Parathyroid adenoma (tissue), 2 donors: ENCODE results near the gene GID4.

Experiments used
- H2AFZ ChIP-seq: fragments of 300-600 bp; sonication (generic); one replicate; pipeline ENCODE4 v1.7.0; 2017; ENCODE audit warnings: antibody characterized with exemption, mild to moderate bottlenecking
- H3K27ac ChIP-seq: fragments of 300-600 bp; sonication (generic); one replicate; pipeline ENCODE4 v1.7.0; 2017
- H3K27me3 ChIP-seq: fragments of 300-600 bp; sonication (generic); one replicate; pipeline ENCODE4 v1.7.0; 2017; ENCODE audit warnings: low read length; ENCODE audit not compliant: control insufficient read depth, insufficient read depth
- H3K36me3 ChIP-seq: fragments of 300-600 bp; sonication (generic); one replicate; pipeline ENCODE4 v1.7.0; 2017; ENCODE audit warnings: low read length; ENCODE audit not compliant: control insufficient read depth, insufficient read depth
- H3K4me1 ChIP-seq: fragments of 300-600 bp; sonication (generic); one replicate; pipeline ENCODE4 v1.7.0; 2017; ENCODE audit warnings: control low read depth
- H3K4me2 ChIP-seq: fragments of 300-600 bp; sonication (generic); one replicate; pipeline ENCODE4 v1.7.0; 2017; ENCODE audit warnings: low read length
- H3K4me3 ChIP-seq: fragments of 300-600 bp; sonication (generic); one replicate; pipeline ENCODE4 v1.7.0; 2017; ENCODE audit warnings: low read depth, low read length
- H3K79me2 ChIP-seq: fragments of 300-600 bp; sonication (generic); one replicate; pipeline ENCODE4 v1.7.0; 2017; ENCODE audit warnings: control low read depth
- H3K9ac ChIP-seq: fragments of 300-600 bp; sonication (generic); one replicate; pipeline ENCODE4 v1.7.0; 2017; ENCODE audit warnings: mild to moderate bottlenecking
- H3K9me3 ChIP-seq: fragments of 300-600 bp; sonication (generic); one replicate; pipeline ENCODE4 v1.7.0; 2017; ENCODE audit warnings: low read length; ENCODE audit not compliant: control insufficient read depth
- CTCF ChIP-seq: fragments of 300-600 bp; sonication (generic); IDR thresholded peaks from one replicate; pipeline ENCODE4 v1.7.0; 2017; ENCODE audit warnings: antibody characterized with exemption, mild to moderate bottlenecking
- donor health status: primary hyperparathyroidism.

The GID4 gene

GRCh38 chr17:18043491-18043890 is 4.3 kb downstream of the GID4 start:
- no peak for TF ChIP-seq CTCF
- no peak overlapping the region for H2AFZ ChIP-seq
- H3K4me3 ChIP-seq: no peak overlapping the region
- peaks cover 18% of the 10 kb centered on the region for H3K4me1 ChIP-seq
- H3K9me3 ChIP-seq: no peaks in the 10 kb centered on the region
- no peak overlapping the region for H3K27ac ChIP-seq
- H3K9ac ChIP-seq: no peak overlapping the region
- H3K27me3 ChIP-seq: no peaks in the 10 kb centered on the region
- no peaks in the 10 kb centered on the region for H3K36me3 ChIP-seq
- peaks cover 30% of the 10 kb centered on the region for H3K79me2 ChIP-seq
- H3K4me2 ChIP-seq: no peak overlapping the region

GRCh38 chr17:18044609-18045008 is 5.4 kb downstream of the GID4 start:
- no peaks in the 10 kb centered on the region for H3K27me3 ChIP-seq
- no peak overlapping the region for H3K4me3 ChIP-seq
- H2AFZ ChIP-seq: no peak overlapping the region
- no peaks in the 10 kb centered on the region for H3K36me3 ChIP-seq
- H3K27ac ChIP-seq: no peak overlapping the region
- H3K79me2 ChIP-seq: peaks cover 27% of the 10 kb centered on the region
- no peaks in the 10 kb centered on the region for H3K9me3 ChIP-seq
- H3K9ac ChIP-seq: no peak overlapping the region
- peaks cover 18% of the 10 kb centered on the region for H3K4me1 ChIP-seq
- no peak overlapping the region for H3K4me2 ChIP-seq
- TF ChIP-seq CTCF: no peak

GRCh38 chr17:18045691-18046350 is 6.6 kb downstream of the GID4 start:
- H3K79me2 ChIP-seq: peaks cover 19% of the 10 kb centered on the region
- H3K27me3 ChIP-seq: no peaks in the 10 kb centered on the region
- no peak overlapping the region for H3K4me2 ChIP-seq
- no peak overlapping the region for H3K9ac ChIP-seq
- TF ChIP-seq CTCF: no peak
- peaks cover 11% of the 10 kb centered on the region for H3K4me1 ChIP-seq
- H3K27ac ChIP-seq: no peak overlapping the region
- H2AFZ ChIP-seq: no peak overlapping the region
- no peak overlapping the region for H3K4me3 ChIP-seq
- H3K36me3 ChIP-seq: no peaks in the 10 kb centered on the region
- H3K9me3 ChIP-seq: no peaks in the 10 kb centered on the region

- Histone ChIP-seq H3K27ac (no peak overlapping the region), H3K9me3 (no peaks in the 10 kb centered on the region), H3K9ac (no peak overlapping the region), H3K79me2 (no peaks in the 10 kb centered on the region), H3K4me1 (no peaks in the 10 kb centered on the region), H3K4me2 (no peak overlapping the region), H3K36me3 (no peaks in the 10 kb centered on the region), H3K4me3 (no peak overlapping the region), H2AFZ (no peak overlapping the region), H3K27me3 (no peaks in the 10 kb centered on the region)
- no peak for TF ChIP-seq CTCF
Observed at GRCh38 chr17:18055597-18055996, 16.4 kb downstream of the GID4 start.

GRCh38 chr17:18056214-18056613 is 17.0 kb downstream of the GID4 start:
- H2AFZ ChIP-seq: no peak overlapping the region
- no peaks in the 10 kb centered on the region for H3K27me3 ChIP-seq
- no peaks in the 10 kb centered on the region for H3K36me3 ChIP-seq
- TF ChIP-seq CTCF: no peak
- H3K9ac ChIP-seq: no peak overlapping the region
- H3K79me2 ChIP-seq: no peaks in the 10 kb centered on the region
- H3K4me2 ChIP-seq: no peak overlapping the region
- peaks cover 2% of the 10 kb centered on the region for H3K4me1 ChIP-seq
- H3K27ac ChIP-seq: no peak overlapping the region
- no peaks in the 10 kb centered on the region for H3K9me3 ChIP-seq
- H3K4me3 ChIP-seq: no peak overlapping the region
